Measurements from ENCODE around the gene KIAA1191.
"Not testable (repeated sequence)": the region's sequence is repeated elsewhere in the genome, so short reads cannot be mapped to it uniquely, and the experiment has no call there.

KIAA1191 gene, protein sequence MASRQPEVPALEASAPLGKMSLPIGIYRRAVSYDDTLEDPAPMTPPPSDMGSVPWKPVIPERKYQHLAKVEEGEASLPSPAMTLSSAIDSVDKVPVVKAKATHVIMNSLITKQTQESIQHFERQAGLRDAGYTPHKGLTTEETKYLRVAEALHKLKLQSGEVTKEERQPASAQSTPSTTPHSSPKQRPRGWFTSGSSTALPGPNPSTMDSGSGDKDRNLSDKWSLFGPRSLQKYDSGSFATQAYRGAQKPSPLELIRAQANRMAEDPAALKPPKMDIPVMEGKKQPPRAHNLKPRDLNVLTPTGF
- long read RNA-seq, donor 1, transcript KIAA1191-202 (8 exons, 2,700 nt) = minor isoform, 5 of 59 reads
- long read RNA-seq, donor 1, transcript KIAA1191-201 (9 exons, 2,991 nt) = major isoform, 23 of 59 reads
- long read RNA-seq, donor 1, partial matches to known transcripts = 29 of 59 reads
- long read RNA-seq, donor 1, other reads (novel, unspliced or antisense) = 0 of 59 reads
- long read RNA-seq, donor 2, transcript KIAA1191-201 (9 exons, 2,991 nt) = major isoform, 15 of 40 reads
- long read RNA-seq, donor 2, transcript KIAA1191-202 (8 exons, 2,700 nt) = minor isoform, 5 of 40 reads
- long read RNA-seq, donor 2, partial matches to known transcripts = 18 of 40 reads
- long read RNA-seq, donor 2, other reads (novel, unspliced or antisense) = 0 of 40 reads
- long read RNA-seq, donor 3, transcript KIAA1191-201 (9 exons, 2,991 nt) = major isoform, 12 of 33 reads
- long read RNA-seq, donor 3, partial matches to known transcripts = 14 of 33 reads
- long read RNA-seq, donor 3, other reads (novel, unspliced or antisense) = 0 of 33 reads
- long read RNA-seq, donor 4, transcript KIAA1191-209 (2 exons, 562 nt) = minor isoform, 5 of 83 reads
- long read RNA-seq, donor 4, transcript KIAA1191-202 (8 exons, 2,700 nt) = minor isoform, 5 of 83 reads
- long read RNA-seq, donor 4, transcript KIAA1191-201 (9 exons, 2,991 nt) = major isoform, 24 of 83 reads
- long read RNA-seq, donor 4, partial matches to known transcripts = 48 of 83 reads
- long read RNA-seq, donor 4, other reads (novel, unspliced or antisense) = 0 of 83 reads
- long read RNA-seq, donor 5, transcript KIAA1191-201 (9 exons, 2,991 nt) = major isoform, 22 of 33 reads
- long read RNA-seq, donor 5, partial matches to known transcripts = 5 of 33 reads
- long read RNA-seq, donor 5, other reads (novel, unspliced or antisense) = 0 of 33 reads
- long read RNA-seq, donor 6, transcript KIAA1191-201 (9 exons, 2,991 nt) = major isoform, 16 of 60 reads
- long read RNA-seq, donor 6, transcript KIAA1191-202 (8 exons, 2,700 nt) = minor isoform, 6 of 60 reads
- long read RNA-seq, donor 6, partial matches to known transcripts = 33 of 60 reads
- long read RNA-seq, donor 6, other reads (novel, unspliced or antisense) = 0 of 60 reads
- long read RNA-seq, donor 7, transcript KIAA1191-201 (9 exons, 2,991 nt) = major isoform, 17 of 88 reads
- long read RNA-seq, donor 7, partial matches to known transcripts = 63 of 88 reads
- long read RNA-seq, donor 7, other reads (novel, unspliced or antisense) = 0 of 88 reads
- long read RNA-seq, donor 8, transcript KIAA1191-201 (9 exons, 2,991 nt) = major isoform, 26 of 68 reads
- long read RNA-seq, donor 8, transcript KIAA1191-202 (8 exons, 2,700 nt) = minor isoform, 6 of 68 reads
- long read RNA-seq, donor 8, partial matches to known transcripts = 29 of 68 reads
- long read RNA-seq, donor 8, other reads (novel, unspliced or antisense) = 0 of 68 reads

DNA sequence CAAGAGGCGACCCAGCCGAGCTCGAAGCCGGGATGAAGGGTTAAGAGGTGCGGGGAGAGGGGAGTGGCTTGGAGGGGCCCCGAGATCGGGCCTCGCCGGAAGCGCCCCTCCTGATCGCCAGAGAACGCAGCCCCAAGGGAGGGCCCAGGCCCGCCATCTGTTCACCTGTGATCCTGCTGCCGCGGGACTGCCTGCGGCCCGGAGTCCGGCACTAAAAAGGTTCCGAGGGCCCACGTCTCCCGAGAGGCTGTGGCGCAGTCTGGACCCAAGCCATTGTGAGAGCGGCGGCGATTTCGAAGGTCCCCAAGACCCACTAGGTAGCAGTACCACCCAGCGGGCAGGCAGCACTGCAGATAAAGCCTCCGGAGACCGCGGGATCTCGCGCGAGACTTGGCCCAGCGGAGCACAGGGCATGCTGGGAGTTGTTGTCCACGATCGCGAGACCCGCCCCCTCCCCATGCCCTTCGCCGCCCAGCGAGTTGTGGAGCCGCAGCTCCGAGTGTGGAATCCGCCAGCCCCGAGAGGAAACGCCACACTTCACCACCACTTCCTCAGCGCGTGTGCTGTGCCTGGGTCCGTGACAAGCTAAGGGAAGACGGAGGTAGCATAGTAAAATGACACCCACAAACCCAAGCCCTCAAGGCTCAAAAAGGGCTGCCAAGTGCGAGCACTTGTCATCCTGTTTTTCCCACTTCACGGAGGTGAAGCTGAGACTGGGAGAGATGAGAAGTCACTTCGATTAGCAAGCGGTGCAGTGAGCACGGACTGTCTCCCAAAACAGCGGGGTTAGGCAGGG lies at the start of gene KIAA1191:
Gene KIAA1191 (minus strand): TSS at position 328 of the 796 bp plus-strand sequence. CDS start 2,256 bp downstream, outside the sequence.
- peak; percentile 91 for DNase-seq

DNA sequence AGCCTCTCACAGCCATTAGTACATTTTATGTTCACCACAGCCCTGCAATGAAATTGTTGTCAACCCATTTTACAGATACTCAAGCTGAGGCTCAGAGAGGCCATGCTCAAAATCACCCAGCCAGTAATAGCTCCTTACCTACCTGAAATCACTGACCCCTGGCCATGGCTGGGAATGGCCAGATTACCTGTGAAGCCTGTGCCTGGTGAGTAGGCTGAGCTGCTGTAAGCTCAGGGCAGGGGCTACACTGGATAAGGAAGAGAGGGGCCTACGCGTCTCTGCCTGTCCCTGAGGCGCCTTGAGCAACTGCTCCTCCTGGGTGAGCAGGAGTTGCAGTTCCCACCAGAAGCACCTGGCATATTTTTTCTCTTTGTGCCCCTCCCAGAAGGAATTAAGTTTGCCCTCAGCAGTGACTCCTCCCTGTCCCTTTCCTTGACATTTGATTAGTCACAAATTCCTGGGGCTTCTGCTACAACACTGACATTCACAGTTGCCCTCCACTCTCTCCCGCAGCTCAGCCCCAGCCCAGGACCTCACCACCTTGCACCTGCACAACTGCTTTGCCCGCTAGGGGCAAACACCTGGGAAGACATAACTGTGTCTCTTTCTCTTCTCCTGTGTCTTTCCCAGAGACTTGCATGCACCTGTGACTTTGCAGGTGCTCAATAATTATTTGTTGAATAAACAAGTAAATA lies 49.1 kb upstream of the KIAA1191 start:
- DNase-seq = no peak

DNA sequence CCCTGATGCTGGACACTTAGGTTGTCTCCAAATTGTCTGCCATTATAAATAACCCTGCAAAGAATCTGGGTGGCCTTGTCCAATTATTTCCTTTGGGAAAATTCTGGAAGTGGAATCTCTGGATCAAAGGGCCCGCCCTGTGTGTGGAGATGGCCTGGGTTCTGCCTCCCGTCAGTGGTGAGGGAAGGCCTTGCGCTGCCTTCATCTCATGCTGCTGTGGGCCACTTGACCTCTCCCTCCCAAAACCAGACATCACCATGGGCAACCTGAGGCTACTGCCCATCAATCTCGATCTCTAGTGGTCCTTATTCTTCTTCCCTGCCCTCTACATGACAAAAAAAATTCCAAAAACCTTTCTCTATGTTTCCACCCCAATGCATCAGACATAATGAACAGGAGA lies 48.2 kb upstream of the KIAA1191 start:
- no peak for DNase-seq

DNA sequence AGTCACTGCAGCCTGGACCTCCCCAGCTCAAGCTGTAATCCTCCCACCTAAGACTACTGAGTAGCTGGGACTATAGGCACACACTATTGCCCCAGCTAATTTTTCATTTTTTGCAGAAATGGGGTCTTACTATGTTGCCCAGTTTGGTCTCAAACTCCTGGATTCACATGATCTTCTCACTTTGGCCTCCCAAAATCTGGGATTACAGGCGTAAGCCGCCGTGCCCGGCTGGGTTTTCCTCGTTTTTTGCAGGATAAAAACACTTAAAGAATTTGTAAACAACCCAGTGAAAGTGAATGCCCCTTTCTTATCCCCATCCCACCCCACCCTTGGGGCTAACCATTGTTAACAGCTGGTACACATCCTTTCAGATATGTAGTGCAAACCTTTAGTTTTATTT lies 47.0 kb upstream of the KIAA1191 start:
- no peak for DNase-seq

- DNase-seq = not testable (repeated sequence)
These were observed 46.6 kb upstream of the KIAA1191 start for GRCh38 chr5:176408252-176408573.

DNA sequence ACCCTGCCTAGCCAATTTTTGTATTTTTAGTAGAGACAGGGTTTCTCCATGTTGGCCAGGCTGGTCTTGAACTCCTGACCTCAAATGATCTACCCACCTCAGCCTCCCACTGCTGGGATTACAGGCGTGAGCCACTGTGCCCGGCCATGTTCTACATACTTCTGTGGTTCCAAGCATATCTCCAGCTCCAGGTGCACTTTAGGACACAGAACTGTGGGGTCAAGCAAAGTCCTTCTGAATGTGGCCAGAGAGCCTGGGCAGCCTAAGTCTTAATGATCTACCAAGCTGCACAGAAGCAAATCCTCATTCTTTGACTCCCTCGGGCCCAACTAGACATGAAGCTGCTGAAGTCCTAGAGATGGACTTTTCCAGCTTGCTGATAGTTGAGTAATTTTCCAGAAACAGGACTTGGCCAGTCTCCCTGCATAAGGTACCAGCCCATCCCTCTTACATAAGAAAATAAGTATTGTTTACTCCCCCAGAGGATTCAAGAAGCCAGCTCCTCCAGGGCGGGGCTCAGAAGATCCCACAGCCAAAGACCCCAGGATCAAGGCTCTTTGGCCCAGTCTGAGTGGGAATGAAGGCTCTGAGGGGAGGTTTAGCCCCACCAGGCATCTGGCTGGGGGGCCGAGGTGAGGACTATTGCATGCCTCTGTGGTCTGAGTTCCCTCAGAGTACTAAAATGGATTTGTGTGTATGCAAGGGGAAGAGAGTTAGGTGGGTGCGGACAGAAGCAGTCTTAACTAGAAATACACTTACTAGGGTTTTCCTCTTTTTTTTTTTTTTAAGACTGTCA lies 46.1 kb upstream of the KIAA1191 start:
- DNase-seq = no peak

DNA sequence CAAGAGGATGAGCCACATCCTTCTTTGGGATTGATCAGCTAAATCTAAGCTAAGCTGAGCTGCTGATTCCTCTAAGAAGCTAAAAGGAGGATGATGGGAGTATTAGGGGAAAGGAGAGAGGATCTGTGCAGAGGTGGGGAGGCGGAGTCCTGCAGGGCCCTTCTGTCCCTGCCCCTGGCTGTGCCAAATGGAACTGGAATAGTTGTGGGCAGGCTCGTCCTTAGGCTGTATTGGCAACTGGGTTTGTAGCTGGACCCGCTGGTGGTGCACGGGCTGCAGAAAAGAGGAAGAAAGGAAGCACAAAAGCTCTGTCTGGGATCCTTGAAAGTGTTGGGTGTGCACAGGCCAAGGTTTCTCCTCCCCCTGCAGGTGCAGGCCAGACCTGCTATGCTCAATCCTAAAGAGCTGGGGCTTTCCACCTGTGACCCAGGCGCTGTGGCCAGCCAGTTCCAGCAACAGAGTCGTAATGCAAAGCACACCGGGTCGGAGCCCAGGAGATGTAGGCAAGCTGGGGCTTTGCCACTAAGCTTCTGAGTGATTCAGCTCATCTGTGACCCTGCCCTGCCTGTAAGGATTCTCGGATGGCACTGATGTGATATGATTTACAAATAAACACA lies 45.0 kb upstream of the KIAA1191 start:
- no peak for DNase-seq

GRCh38 chr5:176405656-176406435 lies 44.3 kb upstream of the KIAA1191 start:
- no peak for DNase-seq

- DNase-seq = no peak
These were observed 40.0 kb upstream of the KIAA1191 start for GRCh38 chr5:176401281-176402205.

- no peak for DNase-seq
These were observed 39.0 kb upstream of the KIAA1191 start for GRCh38 chr5:176400382-176401156.

GRCh38 chr5:176397736-176398420 lies 36.3 kb upstream of the KIAA1191 start:
- no peak for DNase-seq

GRCh38 chr5:176396330-176396729 lies 34.8 kb upstream of the KIAA1191 start:
- no peak for DNase-seq

DNA sequence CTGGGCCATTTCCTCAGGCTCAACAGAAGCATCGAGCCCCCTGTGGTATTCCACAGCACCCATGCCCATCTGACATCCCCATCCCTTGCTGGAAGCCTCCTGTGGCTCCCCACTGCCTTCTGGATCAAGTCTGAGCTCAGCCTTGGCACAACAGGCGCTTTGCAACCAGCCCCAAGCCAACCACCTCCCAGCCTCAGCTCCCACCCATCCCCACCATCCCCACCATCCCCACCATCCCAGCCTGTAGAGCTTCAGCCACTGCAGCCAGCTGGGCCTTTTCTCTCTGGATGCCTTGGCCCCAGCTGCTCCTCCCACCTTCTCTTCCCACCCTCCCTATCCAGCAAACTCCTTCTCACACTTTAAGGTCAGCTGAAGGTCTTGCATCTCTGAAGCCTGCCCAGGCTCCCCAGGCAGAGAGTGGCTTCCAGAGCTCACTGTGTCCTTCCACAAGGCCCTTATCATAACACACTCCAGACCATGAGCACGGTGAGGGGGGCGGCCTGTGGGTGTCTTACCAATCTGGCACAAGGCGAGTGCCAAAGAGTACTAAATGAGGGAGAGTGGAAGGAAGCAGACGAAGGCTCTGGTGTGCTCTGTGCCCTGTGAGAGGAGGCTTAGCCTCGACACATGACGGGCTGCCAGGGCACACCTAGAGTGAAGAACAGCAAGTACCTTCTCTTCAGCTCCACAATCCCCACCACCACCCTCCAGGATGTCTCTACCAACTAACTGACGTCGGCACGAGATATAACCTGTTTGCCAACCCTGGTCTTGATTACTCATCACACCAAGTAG lies 33.5 kb upstream of the KIAA1191 start:
- DNase-seq = no peak

DNA sequence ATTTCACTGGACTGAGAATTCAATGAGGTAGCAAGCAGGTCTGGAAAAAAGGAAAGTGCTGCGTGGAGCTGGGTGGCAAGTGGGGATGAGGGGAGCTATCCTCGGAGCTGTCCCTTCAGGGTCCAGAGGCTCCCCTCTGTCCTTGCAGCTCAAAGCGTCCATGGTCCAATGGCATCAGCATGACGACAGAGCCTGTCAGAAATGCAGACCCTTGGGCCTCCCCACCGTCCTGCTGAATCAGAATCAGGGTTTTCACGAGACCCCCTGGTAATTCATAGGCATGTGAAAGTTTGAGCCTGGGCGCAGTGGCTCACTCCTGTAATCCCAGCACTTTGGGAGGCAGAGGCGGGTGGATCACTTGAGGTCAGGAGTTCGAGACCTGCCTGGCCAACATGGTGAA lies 32.5 kb upstream of the KIAA1191 start:
- no peak for DNase-seq
